Upper lobe of left lung (tissue), 4 donors: ENCODE data around the gene GRIK4.

ENCODE experiments used
- POLR2A ChIP-seq, 4 donors: fragments of 450-650 bp; IDR thresholded peaks; one replicate each; pipeline ENCODE4 v1.5.1; 2016 to 2017; ENCODE audit warnings: antibody characterized with exemption in 4 of 4, mild to moderate bottlenecking in 2 of 4
- POLR2AphosphoS5 ChIP-seq, 2 donors: sonication (generic); formaldehyde crosslinking; IDR thresholded peaks; one replicate each; pipeline ENCODE4 v1.5.1; 2017; ENCODE audit warnings: antibody characterized with exemption in 2 of 2
- TF ChIP-seq, protein P1 (sequence below), 6 experiments: fragments of 450-650 bp in 4 of 6; fragments of 200-600 bp in 2 of 6; sonication (generic) in 2 of 6; IDR thresholded peaks; one replicate each; pipeline ENCODE4 v1.5.1; 2016 to 2019; ENCODE audit warnings: antibody characterized with exemption in 6 of 6

DNA sequence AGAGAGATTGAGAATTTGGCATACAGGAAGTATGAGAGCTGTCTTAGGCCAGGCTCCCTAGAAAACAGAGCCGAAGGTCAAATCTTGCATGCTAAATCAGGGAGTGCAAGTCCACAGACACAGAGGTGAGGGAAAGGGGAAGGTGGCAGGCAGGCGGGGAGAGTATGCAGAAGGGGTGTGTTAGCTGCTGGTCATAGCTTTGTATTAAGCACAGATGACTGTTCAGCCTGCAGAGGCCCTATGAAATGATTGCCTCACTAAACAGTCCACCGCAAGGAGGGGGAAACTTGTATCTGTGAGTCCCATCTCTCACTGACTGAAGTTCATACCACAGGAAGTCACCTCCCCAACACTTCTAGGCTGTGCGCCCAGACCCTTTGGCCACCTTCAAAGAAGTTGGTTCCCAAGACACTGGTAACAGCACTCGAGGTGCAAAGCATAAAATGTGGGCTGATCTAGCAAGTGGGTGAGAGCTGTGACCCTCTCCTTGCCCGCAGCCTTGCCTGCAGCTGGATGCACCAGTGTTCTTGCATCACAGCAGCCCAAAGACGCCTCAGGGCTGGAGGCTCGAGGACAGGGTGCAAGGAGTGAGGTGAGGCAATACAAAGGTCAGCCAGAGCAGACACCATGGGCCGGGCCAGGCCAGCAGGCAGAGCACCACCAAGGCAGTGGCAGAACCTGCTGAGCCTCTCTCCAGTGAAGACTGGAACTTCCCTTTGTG lies 397.1 kb downstream of the GRIK4 start:
- TF ChIP-seq, protein P1, sequence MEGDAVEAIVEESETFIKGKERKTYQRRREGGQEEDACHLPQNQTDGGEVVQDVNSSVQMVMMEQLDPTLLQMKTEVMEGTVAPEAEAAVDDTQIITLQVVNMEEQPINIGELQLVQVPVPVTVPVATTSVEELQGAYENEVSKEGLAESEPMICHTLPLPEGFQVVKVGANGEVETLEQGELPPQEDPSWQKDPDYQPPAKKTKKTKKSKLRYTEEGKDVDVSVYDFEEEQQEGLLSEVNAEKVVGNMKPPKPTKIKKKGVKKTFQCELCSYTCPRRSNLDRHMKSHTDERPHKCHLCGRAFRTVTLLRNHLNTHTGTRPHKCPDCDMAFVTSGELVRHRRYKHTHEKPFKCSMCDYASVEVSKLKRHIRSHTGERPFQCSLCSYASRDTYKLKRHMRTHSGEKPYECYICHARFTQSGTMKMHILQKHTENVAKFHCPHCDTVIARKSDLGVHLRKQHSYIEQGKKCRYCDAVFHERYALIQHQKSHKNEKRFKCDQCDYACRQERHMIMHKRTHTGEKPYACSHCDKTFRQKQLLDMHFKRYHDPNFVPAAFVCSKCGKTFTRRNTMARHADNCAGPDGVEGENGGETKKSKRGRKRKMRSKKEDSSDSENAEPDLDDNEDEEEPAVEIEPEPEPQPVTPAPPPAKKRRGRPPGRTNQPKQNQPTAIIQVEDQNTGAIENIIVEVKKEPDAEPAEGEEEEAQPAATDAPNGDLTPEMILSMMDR (IDR thresholded peaks at IDR 0.05) = no peak
- TF ChIP-seq POLR2AphosphoS5 (IDR thresholded peaks at IDR 0.05) = no peak
- no peak for TF ChIP-seq POLR2A (IDR thresholded peaks at IDR 0.05)
